ENCODE measurements around the gene PURB.

PURB gene

DNA sequence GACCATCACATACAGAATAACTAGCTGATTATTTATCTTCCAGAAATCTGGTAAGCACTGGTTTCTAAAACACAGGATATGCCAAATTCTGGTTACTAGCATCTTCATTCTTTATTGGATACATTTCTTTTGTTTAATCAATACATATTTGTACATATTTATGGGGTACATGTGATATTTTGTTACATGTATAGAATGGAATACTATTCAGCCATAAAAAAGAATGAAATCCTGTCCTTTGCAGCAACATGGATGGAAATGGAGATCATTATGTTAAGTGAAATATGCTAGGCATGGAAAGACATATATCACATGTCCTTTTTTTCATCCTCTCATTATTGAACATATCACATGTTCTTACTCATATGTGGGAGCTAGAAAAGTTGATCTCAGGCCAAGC, 32.7 kb upstream of the PURB start:
- DNase-seq (ENCODE audit: insufficient read length, low spot score) (no peak), FAIRE-seq (no peak)
- TF ChIP-seq, protein P1, sequence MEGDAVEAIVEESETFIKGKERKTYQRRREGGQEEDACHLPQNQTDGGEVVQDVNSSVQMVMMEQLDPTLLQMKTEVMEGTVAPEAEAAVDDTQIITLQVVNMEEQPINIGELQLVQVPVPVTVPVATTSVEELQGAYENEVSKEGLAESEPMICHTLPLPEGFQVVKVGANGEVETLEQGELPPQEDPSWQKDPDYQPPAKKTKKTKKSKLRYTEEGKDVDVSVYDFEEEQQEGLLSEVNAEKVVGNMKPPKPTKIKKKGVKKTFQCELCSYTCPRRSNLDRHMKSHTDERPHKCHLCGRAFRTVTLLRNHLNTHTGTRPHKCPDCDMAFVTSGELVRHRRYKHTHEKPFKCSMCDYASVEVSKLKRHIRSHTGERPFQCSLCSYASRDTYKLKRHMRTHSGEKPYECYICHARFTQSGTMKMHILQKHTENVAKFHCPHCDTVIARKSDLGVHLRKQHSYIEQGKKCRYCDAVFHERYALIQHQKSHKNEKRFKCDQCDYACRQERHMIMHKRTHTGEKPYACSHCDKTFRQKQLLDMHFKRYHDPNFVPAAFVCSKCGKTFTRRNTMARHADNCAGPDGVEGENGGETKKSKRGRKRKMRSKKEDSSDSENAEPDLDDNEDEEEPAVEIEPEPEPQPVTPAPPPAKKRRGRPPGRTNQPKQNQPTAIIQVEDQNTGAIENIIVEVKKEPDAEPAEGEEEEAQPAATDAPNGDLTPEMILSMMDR (IDR thresholded peaks at IDR 0.05; ENCODE audit: insufficient read depth, missing control alignments) = no peak

DNA sequence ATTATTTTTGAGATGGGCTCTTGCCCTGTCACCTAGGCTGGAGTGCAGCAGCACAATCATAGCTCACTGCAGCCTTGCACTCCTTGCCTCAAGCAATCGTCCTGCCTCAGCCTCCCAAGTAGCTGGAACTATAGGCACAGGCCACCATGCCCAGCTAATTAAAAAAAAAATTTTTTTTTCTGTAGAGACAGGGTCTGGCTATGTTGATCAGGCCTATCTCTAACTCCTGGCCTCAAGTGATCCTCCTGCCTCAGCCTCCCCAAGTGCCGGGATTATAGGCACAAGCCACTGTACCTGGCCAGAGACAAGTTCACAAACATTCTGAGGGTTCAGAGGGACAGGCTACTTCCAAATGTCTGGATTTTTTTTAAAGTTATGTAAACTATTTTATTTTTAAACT, 32.1 kb upstream of the PURB start:
- no peak for DNase-seq (ENCODE audit: insufficient read length, low spot score)
- FAIRE-seq = no peak

DNA sequence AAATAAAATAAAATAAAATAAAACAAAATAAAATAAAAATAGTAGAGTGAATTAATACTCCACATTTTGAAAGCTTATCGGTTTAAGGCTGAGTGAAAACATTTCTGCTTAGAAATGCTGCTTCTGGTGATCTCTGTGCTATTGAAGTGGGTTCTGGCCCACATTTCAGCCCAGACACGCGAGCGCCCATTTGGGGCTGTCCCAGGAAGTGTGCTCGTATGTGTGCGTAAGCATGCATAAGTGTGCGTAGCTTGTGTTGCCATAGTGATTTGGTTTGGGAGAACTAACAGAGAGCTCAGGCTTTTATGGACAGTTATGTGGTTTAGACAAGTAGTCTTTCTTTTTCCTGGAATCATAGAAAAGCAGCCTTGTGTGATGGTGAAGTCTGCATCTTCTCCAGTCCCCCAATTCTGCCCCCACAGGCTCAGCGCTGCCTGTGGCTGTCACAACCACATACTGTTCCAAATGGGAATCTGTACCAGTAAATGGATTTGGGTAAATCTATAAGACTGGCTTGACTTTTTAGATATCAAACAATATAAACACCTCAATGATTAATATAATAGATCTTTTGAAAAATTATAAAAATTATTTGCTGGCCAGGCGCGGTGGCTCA, 29.8 kb upstream of the PURB start:
- DNase-seq (ENCODE audit: insufficient read length, low spot score) (no peak), FAIRE-seq (no peak)
- TF ChIP-seq, protein P1 (IDR thresholded peaks at IDR 0.05; ENCODE audit: insufficient read depth, missing control alignments) = no peak

More for the DNA sequence above, 32.1 kb upstream of the PURB start:
- TF ChIP-seq, protein P1 (IDR thresholded peaks at IDR 0.05; ENCODE audit: insufficient read depth, missing control alignments) = no peak

DNA sequence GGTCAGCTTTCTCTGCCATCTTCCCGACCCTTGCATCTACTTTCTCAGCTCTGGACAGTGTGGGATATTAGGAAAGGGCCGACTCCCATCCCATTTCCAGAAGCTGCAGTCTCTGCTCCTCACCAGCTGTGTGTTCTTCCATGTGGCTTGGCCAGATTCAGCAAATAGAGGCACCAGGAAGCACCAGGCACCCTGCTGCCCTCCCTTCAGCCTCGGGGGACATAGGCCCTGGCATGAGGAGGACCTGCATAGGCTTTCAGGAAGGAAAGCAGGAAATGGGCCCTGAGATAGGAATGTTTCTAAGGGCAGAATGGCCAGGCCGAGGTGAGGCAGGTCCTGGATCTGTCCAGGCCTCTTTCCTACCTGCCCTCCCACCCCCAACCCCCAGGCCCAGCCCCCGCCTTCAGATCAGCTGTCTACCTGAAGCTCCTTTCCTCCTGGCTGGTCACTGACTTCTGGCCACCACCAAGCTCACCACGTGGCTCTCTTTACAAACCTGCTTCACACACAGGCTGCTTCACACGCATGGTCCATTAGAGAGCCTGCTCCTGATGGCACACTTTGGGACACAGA, 27.5 kb upstream of the PURB start:
- TF ChIP-seq, protein P1 (IDR thresholded peaks at IDR 0.05; ENCODE audit: insufficient read depth, missing control alignments) = no peak
- DNase-seq (ENCODE audit: insufficient read length, low spot score) = no peak
- no peak for FAIRE-seq

DNA sequence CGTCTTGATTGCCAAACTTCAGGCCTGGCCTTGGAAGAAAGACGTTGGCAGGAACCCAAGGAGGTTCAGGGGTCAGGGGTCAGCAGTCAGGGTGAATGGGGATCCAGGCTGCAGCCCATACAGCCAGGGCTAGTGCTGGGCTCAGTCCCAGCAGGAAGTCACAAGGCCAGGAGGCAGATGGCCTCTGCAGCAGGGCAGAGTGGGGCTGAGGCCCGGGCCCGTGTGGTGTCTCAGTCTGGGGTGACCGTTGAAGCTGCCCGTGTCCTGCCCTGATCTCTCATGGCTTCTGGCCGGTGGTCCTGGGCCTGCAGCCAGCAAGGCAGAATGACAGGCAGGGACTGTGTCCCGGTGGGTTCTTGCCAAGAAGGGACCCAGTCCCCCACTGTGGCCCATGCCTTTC, 26.6 kb upstream of the PURB start:
- no peak for DNase-seq (ENCODE audit: insufficient read length, low spot score)
- FAIRE-seq = no peak

DNA sequence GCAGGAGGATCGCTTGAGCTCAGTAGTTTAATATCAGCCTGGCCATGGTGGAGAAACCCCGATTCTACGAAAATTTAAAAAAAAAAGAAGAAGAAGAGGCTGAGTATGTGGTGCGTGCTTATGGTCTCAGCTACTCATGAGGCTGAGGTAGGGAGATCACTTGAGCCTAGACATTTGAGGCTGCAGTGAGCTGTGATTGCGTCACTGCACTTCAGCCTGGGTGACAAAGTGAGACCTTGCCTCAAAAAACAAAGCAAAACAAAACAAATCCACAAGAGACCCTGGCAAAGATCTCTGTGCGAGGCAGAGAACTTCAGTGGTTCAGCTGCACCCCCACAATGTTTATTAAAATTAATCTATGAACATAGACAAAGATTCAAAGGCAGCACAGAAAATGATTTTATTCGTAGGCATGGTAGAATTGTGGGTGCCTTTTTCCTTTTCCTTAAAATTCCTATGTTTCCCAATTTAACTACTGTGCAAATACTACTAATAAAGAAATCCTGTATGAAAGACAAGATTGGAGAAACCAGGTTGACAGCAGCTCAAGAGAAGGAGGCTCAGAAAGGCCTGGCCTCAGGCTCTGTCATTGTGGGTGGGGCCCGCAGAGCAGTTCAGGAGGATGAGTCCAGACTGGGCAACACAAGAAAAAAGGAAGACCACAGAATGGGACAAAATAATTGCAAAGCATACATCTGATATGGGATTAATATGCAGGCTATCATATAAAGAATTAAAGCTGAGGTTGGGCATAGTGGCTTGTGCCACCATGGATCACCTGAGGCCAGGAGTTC, 24.5 kb upstream of the PURB start:
- TF ChIP-seq, protein P1 (IDR thresholded peaks at IDR 0.05; ENCODE audit: insufficient read depth, missing control alignments) = no peak
- no peak for DNase-seq (ENCODE audit: insufficient read length, low spot score)
- FAIRE-seq = no peak

More for the DNA sequence above, 26.6 kb upstream of the PURB start:
- TF ChIP-seq, protein P1 (IDR thresholded peaks at IDR 0.05; ENCODE audit: insufficient read depth, missing control alignments) = no peak

DNA sequence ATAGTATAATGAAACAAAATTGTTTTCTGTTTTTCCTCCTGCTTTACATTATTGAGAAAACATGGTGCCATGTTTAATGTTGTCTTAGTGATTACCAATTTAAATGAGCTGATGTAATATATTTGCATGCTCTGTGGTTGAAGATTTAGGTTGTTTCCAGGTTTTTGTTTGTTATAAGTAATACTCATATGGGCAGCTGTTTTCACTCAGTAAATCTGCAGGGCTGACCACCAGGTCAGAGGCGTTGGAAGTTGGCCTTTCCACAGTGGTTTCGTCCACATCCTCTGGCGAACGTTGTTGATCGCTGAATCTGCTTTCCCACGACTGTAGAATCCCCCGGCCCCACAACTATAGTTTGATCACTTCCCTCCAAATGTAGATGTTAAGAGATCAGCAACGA, 21.6 kb upstream of the PURB start:
- TF ChIP-seq, protein P1 (IDR thresholded peaks at IDR 0.05; ENCODE audit: insufficient read depth, missing control alignments) = no peak

More for the DNA sequence above, 21.6 kb upstream of the PURB start:
- DNase-seq (ENCODE audit: insufficient read length, low spot score) (no peak), FAIRE-seq (no peak)
